RWPE1 (cell line): Measurements from ENCODE around the gene PTPRCAP.

Experiments used
- CTCF ChIA-PET: fragments of 350-600 bp; sonication (Branson Sonifier 250); formaldehyde crosslinking; extraction: SDS; loops from one replicate; lab custom pipeline; 2021; lab: Yijun Ruan, JAX
- POLR2A ChIA-PET: fragments of 400-600 bp; formaldehyde crosslinking; extraction: SDS; loops from one replicate; lab custom pipeline; 2020; ENCODE audit warnings: antibody characterized with exemption; ENCODE audit not compliant: low non-redundant PET; lab: Yijun Ruan, JAX
- DNase-seq: peaks from one replicate; pipeline ENCODE4 v3.0.0; 2012; ENCODE audit warnings: low spot score
- H3K27ac ChIP-seq: fragments of 450-650 bp; 2 replicates; pipeline ENCODE4 v1.5.1; 2017
- TF ChIP-seq, protein P1 (sequence below): fragments of 450-650 bp; conservative IDR thresholded peaks from 2 replicates; pipeline ENCODE4 v1.5.1; 2017; ENCODE audit warnings: low read depth, mild to moderate bottlenecking

Gene PTPRCAP

DNA sequence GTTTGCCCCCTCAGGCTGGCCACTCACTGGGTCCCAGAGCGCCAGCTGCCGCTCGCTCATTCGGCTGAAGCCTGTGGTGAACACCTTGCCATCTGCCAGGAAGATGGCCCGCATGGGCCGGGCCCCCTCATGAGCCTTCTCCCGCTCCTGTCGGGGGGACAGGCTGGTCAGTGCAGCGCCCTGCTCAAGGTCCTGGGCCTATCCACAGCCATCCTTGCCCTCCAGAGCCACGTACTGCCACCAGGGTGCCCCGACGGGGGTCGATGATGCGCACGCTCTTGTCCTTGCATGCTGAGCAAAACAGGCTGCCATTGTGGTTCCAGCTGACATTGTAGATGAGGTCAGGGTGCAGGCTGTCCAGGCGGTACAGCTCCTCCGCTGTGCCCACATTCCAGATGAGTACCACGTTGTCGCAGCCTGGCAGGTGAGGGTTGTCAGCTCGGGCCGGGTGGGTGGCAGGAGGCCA, 3.6 kb upstream of the PTPRCAP start:
- POLR2A ChIA-PET = interaction anchor here (0.6 kb wide), 1 partner anchor 39 kb away, joined by 5 read pairs; the partner anchor contains the start of gene PPP1CA
- TF ChIP-seq, protein P1, sequence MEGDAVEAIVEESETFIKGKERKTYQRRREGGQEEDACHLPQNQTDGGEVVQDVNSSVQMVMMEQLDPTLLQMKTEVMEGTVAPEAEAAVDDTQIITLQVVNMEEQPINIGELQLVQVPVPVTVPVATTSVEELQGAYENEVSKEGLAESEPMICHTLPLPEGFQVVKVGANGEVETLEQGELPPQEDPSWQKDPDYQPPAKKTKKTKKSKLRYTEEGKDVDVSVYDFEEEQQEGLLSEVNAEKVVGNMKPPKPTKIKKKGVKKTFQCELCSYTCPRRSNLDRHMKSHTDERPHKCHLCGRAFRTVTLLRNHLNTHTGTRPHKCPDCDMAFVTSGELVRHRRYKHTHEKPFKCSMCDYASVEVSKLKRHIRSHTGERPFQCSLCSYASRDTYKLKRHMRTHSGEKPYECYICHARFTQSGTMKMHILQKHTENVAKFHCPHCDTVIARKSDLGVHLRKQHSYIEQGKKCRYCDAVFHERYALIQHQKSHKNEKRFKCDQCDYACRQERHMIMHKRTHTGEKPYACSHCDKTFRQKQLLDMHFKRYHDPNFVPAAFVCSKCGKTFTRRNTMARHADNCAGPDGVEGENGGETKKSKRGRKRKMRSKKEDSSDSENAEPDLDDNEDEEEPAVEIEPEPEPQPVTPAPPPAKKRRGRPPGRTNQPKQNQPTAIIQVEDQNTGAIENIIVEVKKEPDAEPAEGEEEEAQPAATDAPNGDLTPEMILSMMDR = no peak
- CTCF ChIA-PET = interaction anchor here (0.6 kb wide), 1 partner anchor 29 kb away, joined by 3 read pairs; no protein-coding TSS in a partner anchor
- peak overlapping the region; percentile 87 for H3K27ac ChIP-seq
- DNase-seq = no peak

- H3K27ac ChIP-seq = peak overlapping the region; percentile 87
- TF ChIP-seq, protein P1 = no peak
- CTCF ChIA-PET = interaction anchor here (0.6 to 0.7 kb wide), 2 partner anchors 29 to 380 kb away, joined by 3 to 4 read pairs; no protein-coding TSS in a partner anchor
- POLR2A ChIA-PET = no interaction called here
- DNase-seq = no peak
These were observed 3.0 kb upstream of the PTPRCAP start for GRCh38 chr11:67440229-67441097.

- H3K27ac ChIP-seq = peak overlapping the region; percentile 87
- ChIA-PET POLR2A (no interaction called here), CTCF (interaction anchor here (0.5 to 1.1 kb wide), 5 partner anchors 9 to 379 kb away, joined by 3 to 4 read pairs (median 4); partner anchors contain the start of gene TMEM134)
- no peak for DNase-seq
- TF ChIP-seq, protein P1 = no peak
These were observed 2.1 kb upstream of the PTPRCAP start for GRCh38 chr11:67439321-67440228.

GRCh38 chr11:67438158-67438902, 848 bp upstream of the PTPRCAP start:
- TF ChIP-seq, protein P1 = no peak
- no peak for DNase-seq
- ChIA-PET POLR2A (no interaction called here), CTCF (interaction anchor here (0.7 to 1.2 kb wide), 3 partner anchors 15 to 67 kb away, joined by 3 to 4 read pairs (median 3); partner anchors contain the start of gene PITPNM1)
- peak overlapping the region; percentile 87 for H3K27ac ChIP-seq

- ChIA-PET POLR2A (no interaction called here), CTCF (interaction anchor here (0.7 to 1.2 kb wide), 2 partner anchors 19 to 68 kb away, joined by 3 to 4 read pairs; partner anchors contain the start of gene PITPNM1)
- peak overlapping the region; percentile 87 for H3K27ac ChIP-seq
- no peak for DNase-seq
- TF ChIP-seq, protein P1 = no peak
These were observed 301 bp upstream of the PTPRCAP start for GRCh38 chr11:67437809-67438157.
